Liver (tissue), 9 donors: ENCODE data around the gene TPCN1. TPM values are rescaled to one million over a fixed set of nuclear protein-coding genes. Genes with fewer than 3 reads are reported as not detected.

Source experiments
- DNase-seq: peaks from one replicate; pipeline ENCODE4 v3.0.0-alpha.2; 2017; ENCODE audit warnings: low spot score
- H3K27ac ChIP-seq, 2 donors: one replicate each; pipeline ENCODE4 v1.7.0; 2013; ENCODE audit warnings: inconsistent platforms in 2 of 2, low read length in 2 of 2, control low read depth in 1 of 2, low read depth in 1 of 2, mild to moderate bottlenecking in 1 of 2
- H3K27me3 ChIP-seq, 4 donors: one replicate each; pipeline versions ENCODE4 v1.6.1 to v1.7.0; 2013; ENCODE audit warnings: low read length in 3 of 4, inconsistent platforms in 1 of 4, mild to moderate bottlenecking in 1 of 4, moderate library complexity in 1 of 4; ENCODE audit not compliant: control insufficient read depth in 4 of 4, insufficient read depth in 4 of 4
- H3K36me3 ChIP-seq, 4 donors: one replicate each; pipeline versions ENCODE4 v1.6.1 to v1.7.0; 2013; ENCODE audit warnings: low read length in 3 of 4, mild to moderate bottlenecking in 3 of 4, low read depth in 1 of 4, moderate library complexity in 1 of 4; ENCODE audit not compliant: control insufficient read depth in 4 of 4, insufficient read depth in 3 of 4
- H3K4me1 ChIP-seq, 4 donors: one replicate each; pipeline versions ENCODE4 v1.6.1 to v1.7.0; 2013; ENCODE audit warnings: low read length in 3 of 4, mild to moderate bottlenecking in 3 of 4, moderate library complexity in 1 of 4; ENCODE audit not compliant: control insufficient read depth in 4 of 4, insufficient read depth in 4 of 4
- H3K4me3 ChIP-seq, 3 donors: one replicate each; pipeline versions ENCODE4 v1.6.1 to v1.7.0; 2013; ENCODE audit warnings: low read length in 3 of 3, control low read depth in 1 of 3, low read depth in 1 of 3, mild to moderate bottlenecking in 1 of 3
- H3K9ac ChIP-seq, 2 donors: one replicate each; pipeline ENCODE4 v1.7.0; 2013; ENCODE audit warnings: low read length in 2 of 2, mild to moderate bottlenecking in 2 of 2, moderate library complexity in 2 of 2, control low read depth in 1 of 2, low read depth in 1 of 2
- H3K9me3 ChIP-seq, 4 donors: one replicate each; pipeline versions ENCODE4 v1.6.1 to v1.7.0; 2013; ENCODE audit warnings: low read length in 3 of 4; ENCODE audit not compliant: control insufficient read depth in 4 of 4
- ATF3 ChIP-seq: IDR thresholded peaks from 2 replicates; pipeline ENCODE4 v1.6.1; 2016; ENCODE audit warnings: antibody characterized with exemption
- CTCF ChIP-seq: fragments of 150-350 bp; IDR thresholded peaks from 2 replicates; pipeline ENCODE4 v1.5.1; 2017; ENCODE audit warnings: improper control_type of control experiment, low read depth, low read length; ENCODE audit not compliant: missing input control
- FOXA1 ChIP-seq: IDR thresholded peaks from 2 replicates; pipeline ENCODE4 v1.6.1; 2016; ENCODE audit warnings: antibody characterized with exemption
- FOXA2 ChIP-seq: IDR thresholded peaks from 2 replicates; pipeline ENCODE4 v1.6.1; 2016; ENCODE audit warnings: antibody characterized with exemption
- GABPA ChIP-seq, 2 donors: IDR thresholded peaks in 1 of 2; conservative IDR thresholded peaks in 1 of 2; 2 replicates each; pipeline ENCODE4 v1.6.1; 2016; ENCODE audit warnings: antibody characterized with exemption in 2 of 2, mild to moderate bottlenecking in 1 of 2, moderate library complexity in 1 of 2
- HNF4A ChIP-seq, 2 donors: conservative IDR thresholded peaks; 2 replicates each; pipeline ENCODE4 v1.6.1; 2016; ENCODE audit warnings: antibody characterized with exemption in 2 of 2, mild to moderate bottlenecking in 2 of 2
- HNF4G ChIP-seq: IDR thresholded peaks from 2 replicates; pipeline ENCODE4 v1.6.1; 2016; ENCODE audit warnings: antibody characterized with exemption
- MAX ChIP-seq: IDR thresholded peaks from 2 replicates; pipeline ENCODE4 v1.6.1; 2016; ENCODE audit warnings: antibody characterized with exemption
- NR2F2 ChIP-seq: IDR thresholded peaks from 2 replicates; pipeline ENCODE4 v1.6.1; 2016; ENCODE audit warnings: antibody characterized with exemption
- RAD21 ChIP-seq, 2 donors: IDR thresholded peaks; 2 replicates each; pipeline ENCODE4 v1.6.1; 2016; ENCODE audit warnings: antibody characterized with exemption in 2 of 2, mild to moderate bottlenecking in 2 of 2
- REST ChIP-seq: IDR thresholded peaks from 2 replicates; pipeline ENCODE4 v1.6.1; 2016; ENCODE audit warnings: antibody characterized with exemption, mild to moderate bottlenecking
- SP1 ChIP-seq: IDR thresholded peaks from 2 replicates; pipeline ENCODE4 v1.6.1; 2018; ENCODE audit warnings: antibody characterized with exemption, mild to moderate bottlenecking
- TAF1 ChIP-seq: conservative IDR thresholded peaks from 2 replicates; pipeline ENCODE4 v1.6.1; 2016; ENCODE audit warnings: antibody characterized with exemption, mild to moderate bottlenecking
- YY1 ChIP-seq: IDR thresholded peaks from 2 replicates; pipeline ENCODE4 v1.6.1; 2016; ENCODE audit warnings: antibody characterized with exemption, mild to moderate bottlenecking
- ZBTB33 ChIP-seq: IDR thresholded peaks from 2 replicates; pipeline ENCODE4 v1.6.1; 2016; ENCODE audit warnings: antibody characterized with exemption
- WGBS: extraction: QIAGEN DNeasy Blood & Tissue Kit; methylation state at CpG from one replicate; pipeline ENCODE4 v1.1.7; 2013; 5-methylcytosine and 5-hydroxymethylcytosine counted together
- polyA plus RNA-seq, 2 donors: library from polyadenylated mRNA; stranded (reverse) in 1 of 2; unstranded in 1 of 2; fragments of 200-250 nt in 1 of 2; fragments of >200 nt in 1 of 2; fragmentation: Nextera tagmentation in 1 of 2; extraction: Ambion mirVana in 1 of 2; gene quantifications; one replicate each; pipeline versions ENCODE4 v1.2.1 to v1.2.3, GENCODE V29; 2013 to 2015
- total RNA-seq, 2 donors: library from RNA; depleted of rRNA; stranded (reverse); fragments of >200 nt; gene quantifications; one replicate each; pipeline ENCODE4 v1.2.3, GENCODE V29; 2014
- donor health status: healthy.
- donor health status: healthy.
- donor health status: healthy.
- donor health status: healthy.
- donor health status: healthy.

TPCN1 gene
- total and polyA plus RNA-seq, 4 donors: 8.6 to 19.2 (median 13.7) TPM

GRCh38 chr12:113292547-113292946 lies 71.3 kb downstream of the TPCN1 start:
- 93% methylated on average over 7 of the region's 7 CpGs for WGBS
- no peaks in the 10 kb centered on the region for H3K27me3 ChIP-seq
- no peak overlapping the region for H3K4me3 ChIP-seq
- no peak for TF ChIP-seq NR2F2
- no peak for TF ChIP-seq ZBTB33
- no peak for TF ChIP-seq RAD21 (IDR thresholded peaks at IDR 0.05)
- no peak for TF ChIP-seq ATF3
- no peak for TF ChIP-seq YY1
- TF ChIP-seq SP1: no peak
- no peak for TF ChIP-seq REST
- no peak for TF ChIP-seq FOXA2
- no peak for TF ChIP-seq CTCF
- TF ChIP-seq MAX: no peak
- no peak for TF ChIP-seq HNF4A (conservative IDR thresholded peaks at IDR 0.05)
- TF ChIP-seq TAF1: no peak
- no peak for TF ChIP-seq FOXA1
- TF ChIP-seq HNF4G: no peak
- no peak for DNase-seq
- no peaks in the 10 kb centered on the region for H3K9me3 ChIP-seq
- H3K9ac ChIP-seq: no peak overlapping the region
- peaks cover 17 to 76% (median 42%) of the 10 kb centered on the region in 4 donors for H3K36me3 ChIP-seq
- peaks cover 4 to 13% (median 11%) of the 10 kb centered on the region in 4 donors for H3K4me1 ChIP-seq
- H3K27ac ChIP-seq: no peak overlapping the region

- DNase-seq: no peak
- Histone ChIP-seq H3K4me1 (peaks cover 7 to 19% (median 16%) of the 10 kb centered on the region in 4 donors), H3K27me3 (no peaks in the 10 kb centered on the region), H3K9me3 (no peaks in the 10 kb centered on the region), H3K27ac (no peak overlapping the region), H3K4me3 (no peak overlapping the region), H3K36me3 (peaks cover 17 to 71% (median 41%) of the 10 kb centered on the region in 4 donors), H3K9ac (no peak overlapping the region)
- 97% methylated on average over 10 of the region's 10 CpGs for WGBS
- TF ChIP-seq FOXA1 (no peak), NR2F2 (no peak), GABPA (IDR thresholded peaks at IDR 0.05 in 1 of 2, conservative IDR thresholded peaks at IDR 0.05 in 1 of 2) (no peak), HNF4A (conservative IDR thresholded peaks at IDR 0.05) (no peak), REST (no peak), ATF3 (no peak), ZBTB33 (no peak), MAX (no peak), HNF4G (no peak)
Observed at GRCh38 chr12:113293100-113293499, 71.8 kb downstream of the TPCN1 start.
